ENCODE measurements around the gene DEPDC4. TPM values are rescaled to one million over a fixed set of nuclear protein-coding genes. Genes with fewer than 3 reads are reported as not detected.
"Not testable (repeated sequence)": the region's sequence is repeated elsewhere in the genome, so short reads cannot be mapped to it uniquely, and the experiment has no call there.

The DEPDC4 gene
- total RNA-seq, 2 donors from 2014 or later: 4.8 to 7.3 TPM

DNA sequence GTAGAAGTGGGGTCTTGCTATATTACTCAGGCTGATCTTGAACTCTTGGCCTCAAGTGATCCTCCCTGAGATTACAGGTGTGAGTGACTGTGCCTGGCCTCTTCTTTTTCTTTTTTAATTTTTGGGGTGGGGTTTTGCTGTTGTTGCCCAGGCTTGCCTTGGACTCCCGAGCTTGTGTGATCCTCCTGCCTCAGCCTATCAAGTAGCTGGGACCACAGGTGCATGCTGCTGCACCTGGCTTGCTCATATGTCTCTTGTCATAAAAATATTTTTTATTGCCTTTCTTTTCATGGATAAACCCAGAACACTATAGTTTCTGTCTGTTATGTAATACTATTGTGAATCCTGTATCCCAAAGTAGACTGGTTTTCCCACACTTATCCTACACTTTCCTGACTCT lies 26.1 kb upstream of the DEPDC4 start:
- H3K27me3 ChIP-seq (ENCODE audit: control insufficient read depth, insufficient read depth, low read length, poor library complexity, severe bottlenecking): no peaks in the 10 kb centered on the region
- TF ChIP-seq, protein P1, sequence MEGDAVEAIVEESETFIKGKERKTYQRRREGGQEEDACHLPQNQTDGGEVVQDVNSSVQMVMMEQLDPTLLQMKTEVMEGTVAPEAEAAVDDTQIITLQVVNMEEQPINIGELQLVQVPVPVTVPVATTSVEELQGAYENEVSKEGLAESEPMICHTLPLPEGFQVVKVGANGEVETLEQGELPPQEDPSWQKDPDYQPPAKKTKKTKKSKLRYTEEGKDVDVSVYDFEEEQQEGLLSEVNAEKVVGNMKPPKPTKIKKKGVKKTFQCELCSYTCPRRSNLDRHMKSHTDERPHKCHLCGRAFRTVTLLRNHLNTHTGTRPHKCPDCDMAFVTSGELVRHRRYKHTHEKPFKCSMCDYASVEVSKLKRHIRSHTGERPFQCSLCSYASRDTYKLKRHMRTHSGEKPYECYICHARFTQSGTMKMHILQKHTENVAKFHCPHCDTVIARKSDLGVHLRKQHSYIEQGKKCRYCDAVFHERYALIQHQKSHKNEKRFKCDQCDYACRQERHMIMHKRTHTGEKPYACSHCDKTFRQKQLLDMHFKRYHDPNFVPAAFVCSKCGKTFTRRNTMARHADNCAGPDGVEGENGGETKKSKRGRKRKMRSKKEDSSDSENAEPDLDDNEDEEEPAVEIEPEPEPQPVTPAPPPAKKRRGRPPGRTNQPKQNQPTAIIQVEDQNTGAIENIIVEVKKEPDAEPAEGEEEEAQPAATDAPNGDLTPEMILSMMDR (conservative IDR thresholded peaks at IDR 0.05): no peak
- Mint-ChIP-seq H3K4me1 (no peaks in the 10 kb centered on the region), H3K27ac (no peak overlapping the region), H3K36me3 (ENCODE audit: low read depth) (peaks cover 57% of the 10 kb centered on the region), H3K27me3 (ENCODE audit: insufficient read depth) (no peaks in the 10 kb centered on the region), H3K4me3 (no peak overlapping the region), H3K9me3 (peaks cover 20% of the 10 kb centered on the region)
- 89 to 100% methylated on average over 1 of the region's 1 CpG for WGBS, 2 experiments (ENCODE audit: insufficient coverage in 1 of 2, insufficient read length in 1 of 2)
- peaks cover 20% of the 10 kb centered on the region for H3K9me3 ChIP-seq (ENCODE audit: control insufficient read depth, low read length)
- H3K4me1 ChIP-seq (ENCODE audit: control insufficient read depth, insufficient read depth, low read length): no peaks in the 10 kb centered on the region
- peaks cover 64% of the 10 kb centered on the region for H3K36me3 ChIP-seq (ENCODE audit: control insufficient read depth, insufficient read depth, low read length)
- peak overlapping the region; percentile 56 for H3K4me3 ChIP-seq (ENCODE audit: low read length)
- H3K27ac ChIP-seq (ENCODE audit: low read depth, low read length): no peak overlapping the region
- DNase-seq: no peak
- no peak overlapping the region for H3K9ac ChIP-seq (ENCODE audit: extremely low read depth, low read length, poor library complexity, severe bottlenecking)

- H3K36me3 ChIP-seq (ENCODE audit: control insufficient read depth, insufficient read depth, low read length): peaks cover 56% of the 10 kb centered on the region
- no peak overlapping the region for H3K27ac ChIP-seq (ENCODE audit: low read depth, low read length)
- H3K4me3 ChIP-seq (ENCODE audit: low read length): no peak overlapping the region
- Mint-ChIP-seq H3K27ac (no peak overlapping the region), H3K4me3 (no peak overlapping the region), H3K9me3 (peaks cover 13% of the 10 kb centered on the region), H3K27me3 (ENCODE audit: insufficient read depth) (no peaks in the 10 kb centered on the region), H3K4me1 (no peaks in the 10 kb centered on the region), H3K36me3 (ENCODE audit: low read depth) (peaks cover 46% of the 10 kb centered on the region)
- TF ChIP-seq, protein P1 (conservative IDR thresholded peaks at IDR 0.05): no peak
- no peaks in the 10 kb centered on the region for H3K27me3 ChIP-seq (ENCODE audit: control insufficient read depth, insufficient read depth, low read length, poor library complexity, severe bottlenecking)
- H3K4me1 ChIP-seq (ENCODE audit: control insufficient read depth, insufficient read depth, low read length): no peaks in the 10 kb centered on the region
- no peak for DNase-seq
- 90% methylated on average over 3 of the region's 3 CpGs; no CpG with 5 or more reads in 1 of the 2 experiments for WGBS, 2 experiments (ENCODE audit: insufficient coverage in 1 of 2, insufficient read length in 1 of 2)
- no peak overlapping the region for H3K9ac ChIP-seq (ENCODE audit: extremely low read depth, low read length, poor library complexity, severe bottlenecking)
- H3K9me3 ChIP-seq (ENCODE audit: control insufficient read depth, low read length): peaks cover 20% of the 10 kb centered on the region
These were observed 23.1 kb upstream of the DEPDC4 start for GRCh38 chr12:100290016-100290415.

DNA sequence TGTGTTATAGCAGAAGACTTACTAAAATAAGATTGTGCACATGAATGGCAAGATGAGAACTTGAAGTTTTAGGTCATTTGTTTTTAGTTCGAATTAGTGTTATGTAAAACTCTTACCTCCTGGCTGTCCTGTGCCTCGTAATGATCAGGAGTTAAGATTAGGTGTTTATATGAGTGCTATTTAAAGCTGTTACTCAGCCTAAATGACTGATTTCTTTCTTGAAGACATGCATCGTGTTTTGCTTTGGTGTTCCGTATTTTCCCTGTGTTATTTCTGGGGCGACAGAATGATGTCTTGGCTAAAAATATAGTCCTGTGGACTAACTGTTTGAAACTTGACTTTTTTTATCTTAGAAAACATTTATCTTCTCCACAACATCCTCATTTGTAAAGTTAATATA lies 22.2 kb upstream of the DEPDC4 start:
- no peaks in the 10 kb centered on the region for H3K27me3 ChIP-seq (ENCODE audit: control insufficient read depth, insufficient read depth, low read length, poor library complexity, severe bottlenecking)
- no peak overlapping the region for H3K27ac Mint-ChIP-seq
- no peaks in the 10 kb centered on the region for H3K4me1 Mint-ChIP-seq
- H3K4me3 ChIP-seq (ENCODE audit: low read length): no peak overlapping the region
- H3K27me3 Mint-ChIP-seq (ENCODE audit: insufficient read depth): no peaks in the 10 kb centered on the region
- TF ChIP-seq, protein P1 (conservative IDR thresholded peaks at IDR 0.05): no peak
- H3K36me3 ChIP-seq (ENCODE audit: control insufficient read depth, insufficient read depth, low read length): peaks cover 62% of the 10 kb centered on the region
- no peaks in the 10 kb centered on the region for H3K4me1 ChIP-seq (ENCODE audit: control insufficient read depth, insufficient read depth, low read length)
- 98 to 100% methylated on average over 4 to 5 of the region's 5 CpGs for WGBS, 2 experiments (ENCODE audit: insufficient coverage in 1 of 2, insufficient read length in 1 of 2)
- H3K36me3 Mint-ChIP-seq (ENCODE audit: low read depth): peaks cover 47% of the 10 kb centered on the region
- no peak overlapping the region for H3K27ac ChIP-seq (ENCODE audit: low read depth, low read length)
- DNase-seq: no peak
- peaks cover 10% of the 10 kb centered on the region for H3K9me3 Mint-ChIP-seq
- peaks cover 20% of the 10 kb centered on the region for H3K9me3 ChIP-seq (ENCODE audit: control insufficient read depth, low read length)
- H3K4me3 Mint-ChIP-seq: no peak overlapping the region
- H3K9ac ChIP-seq (ENCODE audit: extremely low read depth, low read length, poor library complexity, severe bottlenecking): no peak overlapping the region

GRCh38 chr12:100284556-100284955 lies 17.7 kb upstream of the DEPDC4 start:
- H3K36me3 ChIP-seq (ENCODE audit: control insufficient read depth, insufficient read depth, low read length): peaks cover 47% of the 10 kb centered on the region
- H3K27ac Mint-ChIP-seq; H3K9me3 ChIP-seq (ENCODE audit: control insufficient read depth, low read length); H3K27me3 ChIP-seq (ENCODE audit: control insufficient read depth, insufficient read depth, low read length, poor library complexity, severe bottlenecking); H3K9ac ChIP-seq (ENCODE audit: extremely low read depth, low read length, poor library complexity, severe bottlenecking); H3K4me3 ChIP-seq (ENCODE audit: low read length); H3K9me3 Mint-ChIP-seq; H3K4me1 ChIP-seq (ENCODE audit: control insufficient read depth, insufficient read depth, low read length); H3K4me1 Mint-ChIP-seq; H3K4me3 Mint-ChIP-seq; H3K27me3 Mint-ChIP-seq (ENCODE audit: insufficient read depth); H3K27ac ChIP-seq (ENCODE audit: low read depth, low read length); DNase-seq: not testable (repeated sequence)
- peaks cover 38% of the 10 kb centered on the region for H3K36me3 Mint-ChIP-seq (ENCODE audit: low read depth)
- 82 to 94% methylated on average over 9 to 12 of the region's 12 CpGs for WGBS, 2 experiments (ENCODE audit: insufficient coverage in 1 of 2, insufficient read length in 1 of 2)
